Epithelial cell of prostate (primary cell): ENCODE measurements around the gene LRRC74A.
A peak's percentile ranks its signal among the peaks of the same experiment; 100 is the strongest.

Source experiments
- DNase-seq: peaks from one replicate; pipeline ENCODE4 v3.0.0-alpha.2; 2011; ENCODE audit warnings: low read depth, low spot score
- H3K27ac ChIP-seq: fragments of 450-650 bp; 2 replicates; pipeline ENCODE4 v1.5.1; 2017; ENCODE audit warnings: mild to moderate bottlenecking

Gene LRRC74A

GRCh38 chr14:76808990-76809389 is 17.2 kb upstream of the LRRC74A start:
- no peak overlapping the region for H3K27ac ChIP-seq
- no peak for DNase-seq

- no peak overlapping the region for H3K27ac ChIP-seq
- no peak for DNase-seq
Observed at GRCh38 chr14:76810525-76810924, 15.7 kb upstream of the LRRC74A start.

GRCh38 chr14:76810953-76811400 is 15.2 kb upstream of the LRRC74A start:
- H3K27ac ChIP-seq, result no peak overlapping the region
- no peak for DNase-seq

- no peak for DNase-seq
- H3K27ac ChIP-seq, result no peak overlapping the region
Observed at GRCh38 chr14:76811561-76811960, 14.6 kb upstream of the LRRC74A start.

- DNase-seq, result no peak
- peak overlapping the region; percentile 58 for H3K27ac ChIP-seq
Observed at GRCh38 chr14:76812093-76812421, 14.2 kb upstream of the LRRC74A start.

- peak; percentile 80 for DNase-seq
- peak within 1 kb of the TSS; percentile 58 for H3K27ac ChIP-seq
Observed at GRCh38 chr14:76812422-76813383, 13.5 kb upstream of the LRRC74A start, which contains the start of gene ANGEL1. ANGEL1 (minus strand) TSS chr14:76812882; CDS start chr14:76812827, 55 bp downstream.

GRCh38 chr14:76814726-76815645 is 11.2 kb upstream of the LRRC74A start:
- DNase-seq, result no peak
- H3K27ac ChIP-seq, result no peak overlapping the region

- no peak for DNase-seq
- H3K27ac ChIP-seq, result no peak overlapping the region
Observed at GRCh38 chr14:76820700-76821099, 5.5 kb upstream of the LRRC74A start.

- no peak overlapping the region for H3K27ac ChIP-seq
- no peak for DNase-seq
Observed at GRCh38 chr14:76827696-76828296, 1.6 kb downstream of the LRRC74A start.

- no peak overlapping the region for H3K27ac ChIP-seq
- DNase-seq, result no peak
Observed at GRCh38 chr14:76828339-76829012, 2.3 kb downstream of the LRRC74A start.

- DNase-seq, result no peak
- no peak overlapping the region for H3K27ac ChIP-seq
Observed at GRCh38 chr14:76829013-76829365, 2.8 kb downstream of the LRRC74A start.

- no peak for DNase-seq
- no peak overlapping the region for H3K27ac ChIP-seq
Observed at GRCh38 chr14:76829650-76830421, 3.6 kb downstream of the LRRC74A start.

GRCh38 chr14:76830556-76830955 is 4.3 kb downstream of the LRRC74A start:
- DNase-seq, result no peak
- no peak overlapping the region for H3K27ac ChIP-seq

GRCh38 chr14:76832503-76832988 is 6.3 kb downstream of the LRRC74A start:
- no peak overlapping the region for H3K27ac ChIP-seq
- no peak for DNase-seq

- DNase-seq, result no peak
- H3K27ac ChIP-seq, result no peak overlapping the region
Observed at GRCh38 chr14:76833011-76833410, 6.8 kb downstream of the LRRC74A start.

GRCh38 chr14:76834241-76834661 is 8.0 kb downstream of the LRRC74A start:
- no peak overlapping the region for H3K27ac ChIP-seq

GRCh38 chr14:76836029-76836630 is 9.9 kb downstream of the LRRC74A start:
- no peak overlapping the region for H3K27ac ChIP-seq
- DNase-seq, result no peak

More at GRCh38 chr14:76834241-76834661, 8.0 kb downstream of the LRRC74A start:
- DNase-seq, result no peak

GRCh38 chr14:76837524-76837923 is 11.3 kb downstream of the LRRC74A start:
- no peak for DNase-seq
- H3K27ac ChIP-seq, result no peak overlapping the region

GRCh38 chr14:76842414-76842813 is 16.2 kb downstream of the LRRC74A start:
- DNase-seq, result no peak
- H3K27ac ChIP-seq, result no peak overlapping the region
